ENCODE results near the gene NRP1. TPM values are rescaled to one million over a fixed set of nuclear protein-coding genes. Genes with fewer than 3 reads are reported as not detected.
"Not testable (repeated sequence)": the region's sequence is repeated elsewhere in the genome, so short reads cannot be mapped to it uniquely, and the experiment has no call there.

Gene NRP1
- polyA plus RNA-seq, 2 of the 4 experiments (the other 2 are of a cell fraction) = 121 to 259 TPM

- WGBS (ENCODE audit: missing lambda C conversion rate) = 95% methylated on average over 3 of the region's 3 CpGs
- Histone ChIP-seq H3K4me1 (peaks cover 29% of the 10 kb centered on the region), H3K9me3 (no peaks in the 10 kb centered on the region), H3K27ac (peak overlapping the region; percentile 44 to 95; a peak in 5 of 6 replicates), H3K4me2 (no peak overlapping the region), H3K4me3 (no peak overlapping the region)
- FAIRE-seq (no peak), ATAC-seq (no peak), DNase-seq (ENCODE audit: low read depth in 1 of 2, low spot score in 1 of 2) (no peak)
- POLR2A ChIA-PET = no interaction called here
- no peak for TF ChIP-seq HOXB5 (CRISPR knock-in tag; IDR thresholded peaks at IDR 0.05)
- no peak for TF ChIP-seq BHLHE40 (IDR thresholded peaks at IDR 0.05; ENCODE audit: low read depth, low read length)
- CTCF ChIA-PET = interaction anchor here (11.3 kb wide), 1 partner anchor 11 kb away, joined by 107 read pairs; no protein-coding TSS in a partner anchor
Observed at GRCh38 chr10:33141251-33141650, 193.2 kb downstream of the NRP1 start.

- DNase-seq (ENCODE audit: low read depth in 1 of 2, low spot score in 1 of 2) = peak in 1 of 2 experiments; percentile 48
- Histone ChIP-seq H3K27ac (peak overlapping the region; percentile 5 to 95; a peak in 4 of 6 replicates), H3K4me1 (peaks cover 43% of the 10 kb centered on the region), H3K4me3 (no peak overlapping the region), H3K9me3 (no peaks in the 10 kb centered on the region), H3K4me2 (no peak overlapping the region)
- FAIRE-seq = no peak
- no peak for ATAC-seq
- 86% methylated on average over 12 of the region's 12 CpGs for WGBS (ENCODE audit: missing lambda C conversion rate)
- TF ChIP-seq POLR2A (IDR thresholded peaks at IDR 0.05; ENCODE audit: low read length) (no peak), PHF8 (IDR thresholded peaks at IDR 0.05; ENCODE audit: borderline replicate concordance, low read depth) (no peak), HEYL (CRISPR knock-in tag; IDR thresholded peaks at IDR 0.05) (no peak), RAD21 (conservative IDR thresholded peaks at IDR 0.05 in 1 of 2, IDR thresholded peaks at IDR 0.05 in 1 of 2) (no peak), HDAC2 (IDR thresholded peaks at IDR 0.05) (no peak), KDM5A (IDR thresholded peaks at IDR 0.05) (no peak), ZFP36 (IDR thresholded peaks at IDR 0.05; ENCODE audit: borderline replicate concordance, partially characterized antibody) (no peak), MAX (IDR thresholded peaks at IDR 0.05) (no peak)
- TF ChIP-seq, protein P1, sequence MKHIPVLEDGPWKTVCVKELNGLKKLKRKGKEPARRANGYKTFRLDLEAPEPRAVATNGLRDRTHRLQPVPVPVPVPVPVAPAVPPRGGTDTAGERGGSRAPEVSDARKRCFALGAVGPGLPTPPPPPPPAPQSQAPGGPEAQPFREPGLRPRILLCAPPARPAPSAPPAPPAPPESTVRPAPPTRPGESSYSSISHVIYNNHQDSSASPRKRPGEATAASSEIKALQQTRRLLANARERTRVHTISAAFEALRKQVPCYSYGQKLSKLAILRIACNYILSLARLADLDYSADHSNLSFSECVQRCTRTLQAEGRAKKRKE (CRISPR knock-in tag; IDR thresholded peaks at IDR 0.05; ENCODE audit: low read depth) = no peak
- POLR2A ChIA-PET = no interaction called here
- CTCF ChIA-PET = interaction anchor here (0.9 to 11.3 kb wide), 4 partner anchors 9 to 129 kb away, joined by 3 to 107 read pairs (median 42); no protein-coding TSS in a partner anchor
Observed at GRCh38 chr10:33139181-33139646, 195.3 kb downstream of the NRP1 start.

- CTCF ChIA-PET = interaction anchor here (1.2 to 11.3 kb wide), 3 partner anchors 14 to 129 kb away, joined by 3 to 107 read pairs (median 82); no protein-coding TSS in a partner anchor
- Histone ChIP-seq H3K27ac (peak overlapping the region; percentile 5 to 95; a peak in 4 of 6 replicates), H3K4me1 (peaks cover 47% of the 10 kb centered on the region)
- H3K4me2 ChIP-seq; H3K9me3 ChIP-seq; H3K4me3 ChIP-seq; POLR2A ChIA-PET; ATAC-seq; DNase-seq (ENCODE audit: low read depth in 1 of 2, low spot score in 1 of 2); FAIRE-seq: not testable (repeated sequence)
- 96% methylated on average over 10 of the region's 10 CpGs for WGBS (ENCODE audit: missing lambda C conversion rate)
Observed at GRCh38 chr10:33138686-33139085, 195.8 kb downstream of the NRP1 start.

- ChIA-PET POLR2A (no interaction called here), CTCF (interaction anchor here (10.8 to 11.3 kb wide), 2 partner anchors 15 to 127 kb away, joined by 82 to 107 read pairs; no protein-coding TSS in a partner anchor)
- Histone ChIP-seq H3K4me1 (peaks cover 47% of the 10 kb centered on the region), H3K9me3 (no peaks in the 10 kb centered on the region), H3K4me3 (no peak overlapping the region), H3K27ac (peak overlapping the region; percentile 84 to 95), H3K4me2 (0 out of 3 replicates have a peak overlapping the region, but pooled peaks have one; percentile 29)
- TF ChIP-seq, protein P2, sequence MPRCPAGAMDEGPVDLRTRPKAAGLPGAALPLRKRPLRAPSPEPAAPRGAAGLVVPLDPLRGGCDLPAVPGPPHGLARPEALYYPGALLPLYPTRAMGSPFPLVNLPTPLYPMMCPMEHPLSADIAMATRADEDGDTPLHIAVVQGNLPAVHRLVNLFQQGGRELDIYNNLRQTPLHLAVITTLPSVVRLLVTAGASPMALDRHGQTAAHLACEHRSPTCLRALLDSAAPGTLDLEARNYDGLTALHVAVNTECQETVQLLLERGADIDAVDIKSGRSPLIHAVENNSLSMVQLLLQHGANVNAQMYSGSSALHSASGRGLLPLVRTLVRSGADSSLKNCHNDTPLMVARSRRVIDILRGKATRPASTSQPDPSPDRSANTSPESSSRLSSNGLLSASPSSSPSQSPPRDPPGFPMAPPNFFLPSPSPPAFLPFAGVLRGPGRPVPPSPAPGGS (IDR thresholded peaks at IDR 0.05) = no peak
- TF ChIP-seq HDAC2 (IDR thresholded peaks at IDR 0.05) = no peak
- no peak for TF ChIP-seq TP53 (CRISPR knock-in tag; IDR thresholded peaks at IDR 0.05)
- no peak for TF ChIP-seq MAZ (IDR thresholded peaks at IDR 0.05; ENCODE audit: borderline replicate concordance, low read depth, low read length)
- TF ChIP-seq PHF8 (IDR thresholded peaks at IDR 0.05; ENCODE audit: borderline replicate concordance, low read depth) = no peak
- TF ChIP-seq, protein P1 (CRISPR knock-in tag; IDR thresholded peaks at IDR 0.05; ENCODE audit: low read depth) = no peak
- no peak for TF ChIP-seq KDM1A (IDR thresholded peaks at IDR 0.05; ENCODE audit: low read depth)
- TF ChIP-seq REST (IDR thresholded peaks at IDR 0.05) = no peak
- no peak for TF ChIP-seq ZFP36 (IDR thresholded peaks at IDR 0.05; ENCODE audit: borderline replicate concordance, partially characterized antibody)
- no peak for TF ChIP-seq KDM5A (IDR thresholded peaks at IDR 0.05)
- no peak for TF ChIP-seq POLR2A (IDR thresholded peaks at IDR 0.05; ENCODE audit: low read length)
- no peak for TF ChIP-seq RCOR1 (IDR thresholded peaks at IDR 0.05; ENCODE audit: low read depth, low read length)
- no peak for TF ChIP-seq ESRRA (IDR thresholded peaks at IDR 0.05; ENCODE audit: borderline replicate concordance, low read length)
- TF ChIP-seq CHD4 (IDR thresholded peaks at IDR 0.05; ENCODE audit: borderline replicate concordance) = no peak
- no peak for FAIRE-seq
- 89% methylated on average over 12 of the region's 12 CpGs for WGBS (ENCODE audit: missing lambda C conversion rate)
- ATAC-seq = no peak
- DNase-seq (ENCODE audit: low read depth in 1 of 2, low spot score in 1 of 2) = no peak
Observed at GRCh38 chr10:33137356-33138005, 197.0 kb downstream of the NRP1 start.
